ENCODE results near the gene BTF3L4.

- TF ChIP-seq CTCF (IDR thresholded peaks at IDR 0.05) = no peak
- no peak for TF ChIP-seq POLR2AphosphoS5 (IDR thresholded peaks at IDR 0.05; ENCODE audit: low read depth, low read length)
- no peak for TF ChIP-seq SIN3A (IDR thresholded peaks at IDR 0.05; ENCODE audit: borderline replicate concordance, insufficient read depth, low read depth, low read length)
- TF ChIP-seq TCF7L2 (IDR thresholded peaks at IDR 0.05; ENCODE audit: low read depth, low read length) = no peak
Observed at GRCh38 chr1:52096216-52096615, 40.1 kb downstream of the BTF3L4 start.
